Fibroblast of pulmonary artery (primary cell): ENCODE measurements around the gene MCM9.

Experiments used
- DNase-seq: peaks from one replicate; pipeline ENCODE4 v3.0.0-alpha.2; 2010; ENCODE audit warnings: low read depth
- H3K4me3 ChIP-seq: replicated peaks from 2 replicates; pipeline ENCODE4 v1.5.1; 2011; ENCODE audit warnings: low read depth, mild to moderate bottlenecking, control low read depth, low read length, moderate library complexity
- CTCF ChIP-seq: IDR thresholded peaks from 2 replicates; pipeline ENCODE4 v1.5.1; 2011; ENCODE audit warnings: mild to moderate bottlenecking, control low read depth, low read length, inconsistent platforms; ENCODE audit errors: missing control alignments

MCM9 gene

DNA sequence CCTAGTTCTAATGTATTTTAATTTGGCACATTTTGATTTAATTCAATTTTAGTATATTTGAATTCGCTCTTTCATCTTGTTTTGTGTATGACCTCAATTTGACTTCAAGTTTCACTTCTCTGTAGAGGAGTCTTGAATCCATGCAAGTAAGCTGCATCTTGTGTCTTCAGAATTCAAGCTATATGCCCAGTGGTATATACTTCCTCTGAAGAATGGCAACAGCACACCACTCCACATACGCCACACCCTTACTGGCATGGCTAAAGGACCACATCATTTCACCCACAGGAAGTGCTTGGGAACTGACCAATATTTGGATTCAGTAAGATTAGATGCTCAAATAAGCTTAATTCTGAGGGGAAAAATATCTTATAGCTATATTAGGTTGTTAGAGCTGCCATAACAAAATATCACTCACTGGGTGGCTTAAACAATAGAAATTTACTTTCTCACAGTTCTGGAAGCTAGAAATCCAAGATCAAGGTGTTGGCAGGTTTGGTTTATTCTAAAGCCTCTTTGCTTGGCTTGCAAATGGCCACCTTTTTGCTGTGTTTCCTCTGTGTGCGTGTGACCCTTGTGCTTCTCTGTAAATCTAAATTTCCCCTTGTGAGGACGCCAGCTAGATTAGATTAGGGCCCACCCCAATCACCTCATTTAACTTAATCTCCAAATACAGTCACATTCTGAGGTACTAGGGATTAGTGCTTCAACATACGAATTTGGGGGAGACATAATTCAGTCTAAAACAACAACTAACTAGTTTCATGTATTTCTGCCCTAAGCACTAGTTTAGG lies 43.8 kb downstream of the MCM9 start:
- no peak for TF ChIP-seq CTCF
- no peak overlapping the region for H3K4me3 ChIP-seq
- DNase-seq = no peak

- no peak overlapping the region for H3K4me3 ChIP-seq
- no peak for TF ChIP-seq CTCF
- no peak for DNase-seq
These were observed 45.8 kb downstream of the MCM9 start for GRCh38 chr6:118889163-118889562.

DNA sequence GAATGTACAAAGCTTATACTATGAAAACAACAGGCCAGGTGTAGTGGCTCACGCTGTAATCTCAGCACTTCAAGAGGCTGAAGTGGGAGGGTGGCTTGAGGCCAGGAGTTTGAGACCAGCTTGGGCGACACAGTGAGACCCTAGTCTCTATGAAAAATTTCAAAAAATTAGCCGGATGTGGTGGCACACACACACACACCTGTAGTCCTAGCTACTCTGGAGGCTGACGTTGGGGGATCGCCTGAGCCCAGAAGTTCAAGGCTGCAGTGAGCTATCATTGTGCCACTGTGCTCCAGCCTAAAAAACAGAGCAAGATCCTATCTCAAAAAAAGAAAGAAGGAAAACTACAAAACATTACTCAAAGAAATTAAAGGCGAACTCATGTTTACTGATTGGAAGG lies 48.3 kb downstream of the MCM9 start:
- no peak overlapping the region for H3K4me3 ChIP-seq
- no peak for DNase-seq
- no peak for TF ChIP-seq CTCF

DNA sequence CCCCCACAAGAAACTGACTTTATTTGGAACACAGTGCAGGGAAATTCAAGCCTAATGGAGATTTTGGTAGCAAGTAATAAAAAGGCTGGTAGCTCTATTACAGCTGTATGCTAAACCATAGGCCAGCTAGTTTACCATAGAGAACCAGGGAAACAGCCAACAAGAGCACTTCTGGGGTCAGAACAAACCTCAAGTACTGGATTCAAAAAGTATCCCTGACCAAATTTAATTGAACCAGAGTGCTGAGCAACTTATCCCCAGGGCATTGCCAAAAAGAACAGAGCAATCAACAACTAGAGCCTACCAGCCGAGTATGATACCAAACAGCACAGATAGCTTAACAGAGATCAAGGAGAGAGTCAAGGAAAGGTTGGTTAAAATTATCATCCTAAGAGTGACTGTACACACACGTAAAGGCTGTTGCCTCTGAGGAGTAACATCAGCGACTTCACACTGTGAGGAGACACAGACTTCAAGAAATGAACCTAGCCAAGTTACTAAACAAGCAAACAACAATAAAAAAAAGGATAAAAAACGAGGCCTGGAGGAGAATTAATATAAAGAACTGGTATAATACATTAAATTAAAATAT lies 52.5 kb downstream of the MCM9 start:
- TF ChIP-seq CTCF = no peak

DNA sequence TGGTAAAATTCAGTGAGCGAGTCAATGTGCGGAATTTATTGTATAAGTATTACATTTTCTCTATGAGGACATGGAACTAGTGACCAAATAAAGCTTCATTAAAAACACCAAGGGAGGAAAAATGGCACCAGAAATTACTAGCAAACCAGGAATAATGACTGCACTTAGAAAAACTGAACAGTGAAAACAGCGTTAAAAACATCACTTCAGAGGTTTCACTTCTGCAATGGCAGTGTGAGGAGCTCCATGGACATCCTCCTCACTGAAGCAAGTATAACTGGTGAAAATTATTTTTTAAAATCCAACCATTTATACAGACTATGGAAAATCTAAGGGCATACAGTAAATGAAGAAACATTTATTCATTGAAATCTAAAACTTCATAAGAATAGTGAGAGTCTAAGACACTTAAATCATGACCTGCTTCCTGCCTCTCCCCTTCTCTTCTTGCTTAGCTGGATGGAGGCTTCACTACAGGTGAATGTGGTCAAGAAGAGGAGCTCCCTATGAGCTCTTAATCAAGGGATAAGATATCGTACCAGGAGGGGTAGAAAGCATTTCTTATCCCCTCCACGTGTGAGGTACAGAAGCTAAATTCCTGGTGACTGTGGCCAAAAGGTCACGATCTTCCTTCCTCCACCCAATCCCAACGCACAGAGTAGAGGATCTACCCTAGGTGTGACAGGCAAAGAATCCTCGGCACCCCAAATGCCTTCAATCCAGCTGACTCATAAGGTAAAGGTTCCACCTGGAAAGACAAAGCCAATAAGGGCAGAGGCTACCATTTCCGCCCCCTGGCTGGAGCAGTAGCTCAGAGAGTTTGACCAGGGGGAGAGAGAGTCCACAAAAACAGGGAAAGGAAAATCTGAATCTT lies 53.3 kb downstream of the MCM9 start:
- DNase-seq = no peak
- TF ChIP-seq CTCF = no peak
- no peak overlapping the region for H3K4me3 ChIP-seq

More for the DNA sequence above, 52.5 kb downstream of the MCM9 start:
- DNase-seq = no peak
- H3K4me3 ChIP-seq = no peak overlapping the region

- TF ChIP-seq CTCF = no peak
- DNase-seq = no peak
- H3K4me3 ChIP-seq = no peak overlapping the region
These were observed 57.2 kb downstream of the MCM9 start for GRCh38 chr6:118877806-118878205.
